ENCODE measurements around the gene CX3CR1. TPM values are rescaled to one million over a fixed set of nuclear protein-coding genes. Genes with fewer than 3 reads are reported as not detected.
A peak's percentile ranks its signal among the peaks of the same experiment; 100 is the strongest.

Gene CX3CR1
- total and polyA plus RNA-seq, 4 donors: 0.18 to 6.5 (median 0.72) TPM

DNA sequence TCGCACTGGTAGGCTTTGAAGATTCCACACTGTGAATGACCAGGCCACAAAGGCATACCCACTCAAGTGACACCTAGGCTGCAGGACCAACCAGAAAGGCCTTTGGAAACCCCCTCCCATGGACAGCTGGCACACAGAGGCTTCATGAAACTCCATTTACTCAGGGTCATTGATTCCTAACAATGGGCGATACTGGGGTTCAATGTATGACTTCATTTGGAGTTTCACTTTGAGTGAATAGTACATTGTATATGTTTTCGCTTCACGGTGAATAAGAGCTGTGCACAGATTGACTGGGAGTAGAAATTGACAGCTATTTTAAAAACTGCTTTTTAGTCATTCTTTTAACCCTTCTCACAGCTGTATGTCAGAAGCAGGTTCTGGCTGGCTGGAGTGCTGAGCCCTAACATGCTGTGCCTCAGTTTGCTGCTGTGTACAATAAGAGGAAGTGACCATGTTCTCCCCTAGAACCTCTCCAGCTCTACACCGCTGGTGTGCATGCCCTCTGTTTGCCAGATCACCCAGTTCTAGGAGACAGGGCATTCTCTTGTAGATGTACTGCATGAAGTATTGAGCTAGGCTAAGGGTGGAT, 15.4 kb upstream of the CX3CR1 start:
- WGBS, 2 donors: 86 to 88% methylated on average over 5 of the region's 5 CpGs
- H3K27me3 ChIP-seq (ENCODE audit: control insufficient read depth in 1 of 2, insufficient read depth in 2 of 2, low read length in 1 of 2): no peaks in the 10 kb centered on the region
- H3K4me1 ChIP-seq (ENCODE audit: control insufficient read depth in 1 of 2, insufficient read depth in 2 of 2, low read length in 2 of 2): no peaks in the 10 kb centered on the region
- peaks cover 4% of the 10 kb centered on the region for H3K9me3 ChIP-seq (ENCODE audit: control insufficient read depth, low read length)
- H3K27ac ChIP-seq (ENCODE audit: low read depth in 1 of 2, low read length in 2 of 2): no peak overlapping the region
- no peak overlapping the region for H3K4me3 ChIP-seq (ENCODE audit: low read length in 2 of 2)
- no peak for DNase-seq
- ATAC-seq (ENCODE audit: low FRiP score): no peak
- H3K36me3 ChIP-seq (ENCODE audit: control insufficient read depth in 1 of 2, insufficient read depth in 2 of 2, low read length in 1 of 2): no peaks in the 10 kb centered on the region
- intact Hi-C loops (cut with DNase I): no loop called here

DNA sequence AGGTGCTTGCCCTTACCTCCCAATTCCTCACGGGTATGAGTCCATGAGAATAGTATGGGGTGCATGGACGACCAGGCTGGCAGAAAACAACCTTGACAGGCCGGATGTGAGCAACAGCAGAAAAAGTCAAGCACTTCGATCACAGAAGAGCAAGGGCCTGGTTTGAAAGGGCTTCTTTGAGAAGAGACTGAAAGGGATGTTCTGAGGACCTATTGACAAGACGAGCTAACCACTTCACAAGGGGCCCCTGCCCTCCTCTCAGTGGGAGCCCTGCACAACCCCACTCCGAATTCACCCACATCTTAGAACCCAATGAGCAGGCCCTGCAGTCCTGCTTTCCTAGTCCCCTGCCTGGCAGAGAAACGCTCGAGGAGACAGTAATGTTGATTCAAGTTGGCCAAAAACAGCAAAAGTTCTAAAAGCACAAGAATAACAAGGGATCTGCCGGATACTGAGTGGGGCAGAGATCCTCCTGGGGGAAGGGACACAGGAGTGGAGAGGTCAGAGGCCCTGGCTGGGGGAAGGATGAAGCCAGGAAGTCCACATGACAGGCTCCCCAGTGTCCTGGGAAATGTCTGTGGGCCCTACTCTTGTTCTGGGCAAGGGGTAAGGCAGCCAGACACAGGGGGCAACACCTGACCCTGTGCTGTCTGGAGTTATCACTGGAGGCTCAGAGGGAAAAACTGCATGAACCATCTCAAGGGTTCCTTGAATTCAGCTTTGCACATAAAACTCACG, 14.8 kb upstream of the CX3CR1 start:
- no peak for ATAC-seq (ENCODE audit: low FRiP score)
- intact Hi-C loops (cut with DNase I): loop anchor here in 1 of 2 donors (5.0 kb wide), 1 partner anchor 192 kb away; no protein-coding TSS in a partner anchor
- H3K4me3 ChIP-seq (ENCODE audit: low read length in 2 of 2): no peak overlapping the region
- peaks cover 4% of the 10 kb centered on the region for H3K9me3 ChIP-seq (ENCODE audit: control insufficient read depth, low read length)
- no peaks in the 10 kb centered on the region for H3K27me3 ChIP-seq (ENCODE audit: control insufficient read depth in 1 of 2, insufficient read depth in 2 of 2, low read length in 1 of 2)
- DNase-seq: no peak
- WGBS, 2 donors: 52 to 61% methylated on average over 10 of the region's 10 CpGs
- H3K4me1 ChIP-seq (ENCODE audit: control insufficient read depth in 1 of 2, insufficient read depth in 2 of 2, low read length in 2 of 2): no peaks in the 10 kb centered on the region
- no peaks in the 10 kb centered on the region for H3K36me3 ChIP-seq (ENCODE audit: control insufficient read depth in 1 of 2, insufficient read depth in 2 of 2, low read length in 1 of 2)
- H3K27ac ChIP-seq (ENCODE audit: low read depth in 1 of 2, low read length in 2 of 2): no peak overlapping the region

DNA sequence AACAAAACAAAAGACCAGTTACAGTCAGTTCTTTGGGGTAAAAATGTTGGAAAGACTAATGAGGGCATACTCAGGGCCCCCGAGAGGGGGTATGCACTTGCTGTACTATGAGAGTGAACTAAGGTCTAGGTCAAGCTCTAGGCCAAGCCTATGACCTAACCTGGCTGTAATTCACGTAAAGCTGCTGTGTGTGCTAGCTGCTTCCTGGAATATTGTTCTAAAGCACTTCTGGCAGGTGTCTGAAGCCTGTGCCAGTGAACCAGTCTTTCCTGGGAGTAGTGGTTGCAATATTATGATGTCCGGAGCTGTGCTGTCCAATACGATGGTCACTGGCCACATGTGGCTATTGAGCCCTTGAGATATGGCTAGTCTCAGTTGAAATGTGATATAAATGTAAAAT, 13.1 kb upstream of the CX3CR1 start:
- Histone ChIP-seq H3K4me1 (ENCODE audit: control insufficient read depth in 1 of 2, insufficient read depth in 2 of 2, low read length in 2 of 2) (no peaks in the 10 kb centered on the region), H3K9me3 (ENCODE audit: control insufficient read depth, low read length) (peaks cover 2% of the 10 kb centered on the region), H3K36me3 (ENCODE audit: control insufficient read depth in 1 of 2, insufficient read depth in 2 of 2, low read length in 1 of 2) (no peaks in the 10 kb centered on the region), H3K27ac (ENCODE audit: low read depth in 1 of 2, low read length in 2 of 2) (no peak overlapping the region), H3K4me3 (ENCODE audit: low read length in 2 of 2) (no peak overlapping the region), H3K27me3 (ENCODE audit: control insufficient read depth in 1 of 2, insufficient read depth in 2 of 2, low read length in 1 of 2) (no peaks in the 10 kb centered on the region)
- intact Hi-C loops (cut with DNase I): loop anchor here in 1 of 2 donors (2.0 to 5.0 kb wide), 2 partner anchors 168 to 191 kb away; no protein-coding TSS in a partner anchor
- no peak for ATAC-seq (ENCODE audit: low FRiP score)
- DNase-seq: no peak
- 84 to 87% methylated on average over 4 of the region's 4 CpGs for WGBS, 2 donors

DNA sequence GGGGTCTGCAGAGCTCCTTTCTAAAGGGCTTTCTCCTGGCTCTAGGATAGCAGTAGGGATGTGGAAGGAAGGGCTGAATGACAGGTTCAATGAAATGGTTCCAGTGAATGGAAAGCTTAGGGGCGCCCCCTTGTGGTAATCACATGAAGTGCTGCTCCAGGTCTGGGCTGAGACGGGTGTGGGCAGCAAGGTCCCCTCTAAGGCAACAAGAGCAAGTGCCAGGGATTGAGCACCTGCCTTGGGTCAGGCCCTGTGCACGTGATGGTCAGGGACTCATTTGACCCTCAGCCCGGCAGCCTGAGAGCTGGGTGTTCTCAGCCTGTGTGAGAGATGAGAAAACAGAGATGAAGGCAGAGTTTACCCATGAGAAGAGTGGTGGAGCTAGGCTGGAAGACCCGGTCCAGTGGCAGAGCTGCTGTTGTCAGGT, 12.1 kb upstream of the CX3CR1 start:
- 16% methylated on average over 5 of the region's 5 CpGs for WGBS, 2 donors
- ATAC-seq (ENCODE audit: low FRiP score): peak; percentile 83
- Histone ChIP-seq H3K4me1 (ENCODE audit: control insufficient read depth in 1 of 2, insufficient read depth in 2 of 2, low read length in 2 of 2) (no peaks in the 10 kb centered on the region), H3K4me3 (ENCODE audit: low read length in 2 of 2) (no peak overlapping the region), H3K27ac (ENCODE audit: low read depth in 1 of 2, low read length in 2 of 2) (no peak overlapping the region), H3K27me3 (ENCODE audit: control insufficient read depth in 1 of 2, insufficient read depth in 2 of 2, low read length in 1 of 2) (no peaks in the 10 kb centered on the region), H3K9me3 (ENCODE audit: control insufficient read depth, low read length) (no peaks in the 10 kb centered on the region), H3K36me3 (ENCODE audit: control insufficient read depth in 1 of 2, insufficient read depth in 2 of 2, low read length in 1 of 2) (no peaks in the 10 kb centered on the region)
- intact Hi-C loops (cut with DNase I): loop anchor here in 1 of 2 donors (2.0 to 5.0 kb wide), 3 partner anchors 103 to 190 kb away; no protein-coding TSS in a partner anchor
- peak; percentile 70 to 88 for DNase-seq

- intact Hi-C loops (cut with DNase I): loop anchor here in 1 of 2 donors (2.0 to 5.0 kb wide), 2 partner anchors 101 to 188 kb away; no protein-coding TSS in a partner anchor
- no peaks in the 10 kb centered on the region for H3K4me1 ChIP-seq (ENCODE audit: control insufficient read depth in 1 of 2, insufficient read depth in 2 of 2, low read length in 2 of 2)
- no peaks in the 10 kb centered on the region for H3K36me3 ChIP-seq (ENCODE audit: control insufficient read depth in 1 of 2, insufficient read depth in 2 of 2, low read length in 1 of 2)
- H3K27ac ChIP-seq (ENCODE audit: low read depth in 1 of 2, low read length in 2 of 2): no peak overlapping the region
- no peak overlapping the region for H3K4me3 ChIP-seq (ENCODE audit: low read length in 2 of 2)
- 30 to 43% methylated on average over 4 of the region's 4 CpGs for WGBS, 2 donors
- H3K9me3 ChIP-seq (ENCODE audit: control insufficient read depth, low read length): no peaks in the 10 kb centered on the region
- no peak for DNase-seq
- ATAC-seq (ENCODE audit: low FRiP score): no peak
- H3K27me3 ChIP-seq (ENCODE audit: control insufficient read depth in 1 of 2, insufficient read depth in 2 of 2, low read length in 1 of 2): no peaks in the 10 kb centered on the region
Measured at GRCh38 chr3:39290255-39290654, 10.4 kb upstream of the CX3CR1 start.

GRCh38 chr3:39289107-39289506, 9.3 kb upstream of the CX3CR1 start:
- no peak overlapping the region for H3K27ac ChIP-seq (ENCODE audit: low read depth in 1 of 2, low read length in 2 of 2)
- DNase-seq (no peak), ATAC-seq (ENCODE audit: low FRiP score) (no peak)
- no peaks in the 10 kb centered on the region for H3K4me1 ChIP-seq (ENCODE audit: control insufficient read depth in 1 of 2, insufficient read depth in 2 of 2, low read length in 2 of 2)
- H3K9me3 ChIP-seq (ENCODE audit: control insufficient read depth, low read length): no peaks in the 10 kb centered on the region
- no peaks in the 10 kb centered on the region for H3K27me3 ChIP-seq (ENCODE audit: control insufficient read depth in 1 of 2, insufficient read depth in 2 of 2, low read length in 1 of 2)
- intact Hi-C loops (cut with DNase I): loop anchor here in 1 of 2 donors (2.0 to 5.0 kb wide), 3 partner anchors 97 to 182 kb away; partner anchors contain the start of genes GORASP1, TTC21A and XIRP1
- WGBS, 2 donors: 86% methylated on average over 4 of the region's 4 CpGs
- no peak overlapping the region for H3K4me3 ChIP-seq (ENCODE audit: low read length in 2 of 2)
- H3K36me3 ChIP-seq (ENCODE audit: control insufficient read depth in 1 of 2, insufficient read depth in 2 of 2, low read length in 1 of 2): no peaks in the 10 kb centered on the region

GRCh38 chr3:39288300-39288808, 8.5 kb upstream of the CX3CR1 start:
- no peak overlapping the region for H3K4me3 ChIP-seq (ENCODE audit: low read length in 2 of 2)
- WGBS, 2 donors: 22 to 33% methylated on average over 3 of the region's 3 CpGs
- H3K4me1 ChIP-seq (ENCODE audit: control insufficient read depth in 1 of 2, insufficient read depth in 2 of 2, low read length in 2 of 2): no peaks in the 10 kb centered on the region
- intact Hi-C loops (cut with DNase I): loop anchor here (1.0 to 5.0 kb wide), 4 partner anchors 80 to 181 kb away; partner anchors contain the start of genes GORASP1 (in 1 of the 2), TTC21A (in 1 of the 2) and XIRP1 (in 1 of the 2)
- H3K27me3 ChIP-seq (ENCODE audit: control insufficient read depth in 1 of 2, insufficient read depth in 2 of 2, low read length in 1 of 2): no peaks in the 10 kb centered on the region
- DNase-seq (peak; percentile 84 to 88), ATAC-seq (ENCODE audit: low FRiP score) (peak; percentile 91)
- H3K36me3 ChIP-seq (ENCODE audit: control insufficient read depth in 1 of 2, insufficient read depth in 2 of 2, low read length in 1 of 2): no peaks in the 10 kb centered on the region
- H3K27ac ChIP-seq (ENCODE audit: low read depth in 1 of 2, low read length in 2 of 2): no peak overlapping the region
- no peaks in the 10 kb centered on the region for H3K9me3 ChIP-seq (ENCODE audit: control insufficient read depth, low read length)

DNA sequence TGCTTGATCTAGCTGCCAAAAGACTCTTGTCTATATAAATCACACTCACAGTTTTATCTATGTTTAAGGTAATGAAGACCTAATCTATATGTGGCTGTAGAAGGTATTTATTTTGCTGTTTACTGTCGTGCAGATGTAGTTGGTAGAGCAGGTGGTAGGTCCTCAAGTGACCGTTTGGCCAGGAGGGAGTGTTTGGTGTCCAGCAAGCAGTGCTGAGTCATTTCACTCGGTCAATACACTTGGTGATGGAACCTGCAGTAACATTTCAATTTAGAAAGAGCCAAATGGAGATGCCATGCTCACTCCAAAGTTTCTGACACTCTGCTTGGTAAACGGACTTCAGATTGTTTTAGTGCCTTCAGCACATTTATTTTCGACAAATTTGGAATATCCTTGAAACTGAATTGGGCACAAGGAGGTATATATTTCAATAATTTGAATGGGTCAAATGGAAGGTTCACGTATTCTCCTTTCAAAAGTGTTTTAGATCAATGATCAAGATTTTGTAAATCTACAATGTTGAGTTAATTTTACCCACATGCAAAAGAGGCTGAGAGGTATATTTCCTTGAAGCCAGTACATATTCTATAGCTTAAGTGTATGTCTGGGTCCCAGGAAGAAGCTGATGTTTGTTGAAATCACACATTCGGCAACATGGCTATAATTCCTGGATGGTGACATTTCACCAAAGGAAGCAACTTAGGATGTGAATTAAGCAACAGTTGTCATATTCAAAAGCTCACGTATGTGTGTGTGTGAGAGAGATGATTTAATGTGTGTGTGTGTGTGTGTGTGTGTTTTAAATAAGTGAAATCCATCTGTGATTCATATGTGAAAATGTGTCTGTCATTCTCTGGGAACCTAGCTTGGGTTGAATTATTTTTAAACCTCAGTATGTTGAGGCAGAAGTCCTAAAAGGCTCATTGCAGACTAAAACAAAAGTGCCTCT, 7.7 kb upstream of the CX3CR1 start:
- intact Hi-C loops (cut with DNase I): loop anchor here (1.0 to 5.0 kb wide), 4 partner anchors 79 to 180 kb away; partner anchors contain the start of genes GORASP1 (in 1 of the 2), TTC21A (in 1 of the 2) and XIRP1 (in 1 of the 2)
- ATAC-seq (ENCODE audit: low FRiP score) (no peak), DNase-seq (no peak)
- Histone ChIP-seq H3K9me3 (ENCODE audit: control insufficient read depth, low read length) (no peaks in the 10 kb centered on the region), H3K27me3 (ENCODE audit: control insufficient read depth in 1 of 2, insufficient read depth in 2 of 2, low read length in 1 of 2) (no peaks in the 10 kb centered on the region), H3K36me3 (ENCODE audit: control insufficient read depth in 1 of 2, insufficient read depth in 2 of 2, low read length in 1 of 2) (no peaks in the 10 kb centered on the region), H3K27ac (ENCODE audit: low read depth in 1 of 2, low read length in 2 of 2) (no peak overlapping the region), H3K4me1 (ENCODE audit: control insufficient read depth in 1 of 2, insufficient read depth in 2 of 2, low read length in 2 of 2) (no peaks in the 10 kb centered on the region), H3K4me3 (ENCODE audit: low read length in 2 of 2) (no peak overlapping the region)
- 49 to 53% methylated on average over 8 of the region's 8 CpGs for WGBS, 2 donors
